OCI-LY7 (cell line): ENCODE data around the gene PDE10A. TPM values are rescaled to one million over a fixed set of nuclear protein-coding genes. Genes with fewer than 3 reads are reported as not detected.

Experiments used
- BruUV-seq: library from RNA; stranded (reverse); fragments of 400-500 nt; replicated peaks from 2 replicates; lab custom pipeline; 2021; lab: Mats Ljungman, UMichigan
- CTCF ChIA-PET: fragments of 300-600 bp; sonication (Branson Sonifier 250); formaldehyde crosslinking; loops from one replicate; lab custom pipeline; 2022; ENCODE audit warnings: antibody characterized with exemption; ENCODE audit not compliant: unreplicated experiment; lab: Charles Lee
- POLR2A ChIA-PET: fragments of 300-600 bp; sonication (Branson Sonifier 250); formaldehyde crosslinking; loops from one replicate; lab custom pipeline; 2022; ENCODE audit warnings: antibody characterized with exemption; lab: Charles Lee
- DNase-seq: peaks from one replicate; pipeline ENCODE4 v3.0.0-alpha.2; 2015; ENCODE audit warnings: low spot score
- H2AFZ ChIP-seq: fragments of 200-600 bp; sonication (generic), shearing (Covaris generic); 2 replicates; pipeline ENCODE4 v1.6.1; 2014; ENCODE audit warnings: mild to moderate bottlenecking, antibody characterized with exemption, low read length, moderate library complexity
- H3K27ac ChIP-seq: fragments of 200-600 bp; sonication (generic); 2 replicates; pipeline ENCODE4 v1.5.1; 2014; ENCODE audit warnings: mixed run types, low read depth, mild to moderate bottlenecking, moderate library complexity, low read length, inconsistent platforms; ENCODE audit not compliant: poor library complexity, severe bottlenecking
- H3K36me3 ChIP-seq: fragments of 200-600 bp; sonication (generic); 2 replicates; pipeline ENCODE4 v1.6.1; 2014; ENCODE audit warnings: mild to moderate bottlenecking, antibody characterized with exemption, low read length, moderate library complexity, mixed read lengths; ENCODE audit not compliant: insufficient read depth
- H3K4me1 ChIP-seq: fragments of 200-600 bp; sonication (generic); 2 replicates; pipeline ENCODE4 v1.5.1; 2014; ENCODE audit warnings: mild to moderate bottlenecking, low read length; ENCODE audit not compliant: insufficient read depth, poor library complexity, severe bottlenecking
- H3K4me2 ChIP-seq: fragments of 200-600 bp; sonication (generic); 2 replicates; pipeline ENCODE4 v1.6.1; 2014; ENCODE audit warnings: mild to moderate bottlenecking, low read length
- H3K4me3 ChIP-seq: fragments of 200-600 bp; sonication (generic); 2 replicates; pipeline ENCODE4 v1.5.1; 2014; ENCODE audit warnings: mild to moderate bottlenecking, low read depth, low read length; ENCODE audit not compliant: poor library complexity, severe bottlenecking
- H3K79me2 ChIP-seq: fragments of 200-600 bp; sonication (generic); 2 replicates; pipeline ENCODE4 v1.6.1; 2016; ENCODE audit warnings: low read depth, mild to moderate bottlenecking, low read length, moderate library complexity, mixed read lengths; ENCODE audit not compliant: insufficient read depth
- H3K9me2 ChIP-seq: fragments of 200-600 bp; sonication (generic); 2 replicates; pipeline ENCODE4 v1.6.1; 2016; ENCODE audit warnings: mild to moderate bottlenecking, low read length, mixed read lengths; ENCODE audit not compliant: insufficient read depth
- H3K9me3 ChIP-seq: fragments of 200-600 bp; sonication (generic); 2 replicates; pipeline ENCODE4 v1.6.1; 2014; ENCODE audit warnings: mild to moderate bottlenecking, mixed run types, low read length, mixed read lengths
- H4K20me1 ChIP-seq: fragments of 200-600 bp; sonication (generic); 2 replicates; pipeline ENCODE4 v1.6.1; 2014; ENCODE audit warnings: mild to moderate bottlenecking, antibody characterized with exemption, low read length, moderate library complexity, mixed read lengths; ENCODE audit not compliant: insufficient read depth
- CTCF ChIP-seq: fragments of 200-600 bp; sonication (generic); conservative IDR thresholded peaks from 2 replicates; pipeline ENCODE4 v1.5.1; 2014; ENCODE audit warnings: mild to moderate bottlenecking, antibody characterized with exemption, low read length, moderate library complexity, mixed read lengths
- EZH2phosphoT487 ChIP-seq: fragments of 200-600 bp; sonication (generic); IDR thresholded peaks from 2 replicates; pipeline ENCODE4 v1.6.1; 2018; ENCODE audit warnings: low read depth, borderline replicate concordance, mild to moderate bottlenecking, mixed run types, antibody characterized with exemption, low read length, moderate library complexity, mixed read lengths
- intact Hi-C: fragments of 100-400 bp; cut with micrococcal nuclease; formaldehyde crosslinking; loops from one replicate; pipeline ENCODE4 v1.10.0; 2022; ENCODE audit not compliant: unreplicated experiment
- total RNA-seq, 2 experiments: library from RNA; depleted of rRNA in 1 of 2; stranded (reverse); fragments of >200 nt in 1 of 2; shearing (Covaris generic) in 1 of 2; gene quantifications; 2 replicates each; pipeline ENCODE4 v1.2.3, GENCODE V29; 2014 to 2022

Gene PDE10A
- total RNA-seq, 2 experiments from 2014 or later = not detected

GRCh38 chr6:165645919-165646318 lies 17.1 kb downstream of the PDE10A start:
- ChIA-PET CTCF (no interaction called here), POLR2A (no interaction called here)
- H3K4me3 ChIP-seq = no peak overlapping the region
- no peaks in the 10 kb centered on the region for H4K20me1 ChIP-seq
- TF ChIP-seq EZH2phosphoT487 = no peak
- no peak for TF ChIP-seq CTCF
- H3K79me2 ChIP-seq = no peaks in the 10 kb centered on the region
- no peak overlapping the region for H3K27ac ChIP-seq
- no peak overlapping the region for H3K4me2 ChIP-seq
- BruUV-seq = no TSS peak
- H3K36me3 ChIP-seq = no peaks in the 10 kb centered on the region
- intact Hi-C loops = no loop called here
- DNase-seq = no peak
- no peaks in the 10 kb centered on the region for H3K4me1 ChIP-seq
- no peaks in the 10 kb centered on the region for H3K9me2 ChIP-seq
- no peak overlapping the region for H2AFZ ChIP-seq
- H3K9me3 ChIP-seq = no peaks in the 10 kb centered on the region

- no TSS peak for BruUV-seq
Observed at GRCh38 chr6:165644586-165645266, 18.3 kb downstream of the PDE10A start.

More at GRCh38 chr6:165644586-165645266, 18.3 kb downstream of the PDE10A start:
- no peaks in the 10 kb centered on the region for H4K20me1 ChIP-seq
- no peaks in the 10 kb centered on the region for H3K79me2 ChIP-seq
- H3K4me2 ChIP-seq = no peak overlapping the region
- intact Hi-C loops = no loop called here
- H3K4me3 ChIP-seq = no peak overlapping the region
- TF ChIP-seq CTCF (no peak), EZH2phosphoT487 (no peak)
- ChIA-PET CTCF (no interaction called here), POLR2A (no interaction called here)
- no peak for DNase-seq
- no peaks in the 10 kb centered on the region for H3K9me3 ChIP-seq
- H2AFZ ChIP-seq = no peak overlapping the region
- H3K27ac ChIP-seq = no peak overlapping the region
- no peaks in the 10 kb centered on the region for H3K9me2 ChIP-seq
- no peaks in the 10 kb centered on the region for H3K36me3 ChIP-seq
- H3K4me1 ChIP-seq = no peaks in the 10 kb centered on the region
